Measurements from ENCODE around the gene UBAC1. TPM values are rescaled to one million over a fixed set of nuclear protein-coding genes. Genes with fewer than 3 reads are reported as not detected.
"Not testable (repeated sequence)": the region's sequence is repeated elsewhere in the genome, so short reads cannot be mapped to it uniquely, and the experiment has no call there.

UBAC1 gene
- polyA plus RNA-seq, 1 donor from 2014 or later: 92.3 TPM

GRCh38 chr9:135920256-135920930 lies 40.8 kb downstream of the UBAC1 start:
- Histone ChIP-seq H3K4me2 (ENCODE audit: low read length) (no peak overlapping the region), H3K4me3 (ENCODE audit: low read length) (no peak overlapping the region), H3K36me3 (ENCODE audit: insufficient read depth, low read length) (peaks cover 10% of the 10 kb centered on the region), H3K27me3 (ENCODE audit: insufficient read depth, low read depth, low read length) (no peaks in the 10 kb centered on the region), H4K20me1 (ENCODE audit: insufficient read depth) (no peaks in the 10 kb centered on the region), H3K9ac (ENCODE audit: low read length) (no peak overlapping the region), H3K9me3 (ENCODE audit: low read length) (peaks cover 2% of the 10 kb centered on the region), H3K9me2 (ENCODE audit: insufficient read depth, low read length) (no peaks in the 10 kb centered on the region), H2AFZ (ENCODE audit: low read depth, low read length) (no peak overlapping the region), H3K27ac (ENCODE audit: low read length) (no peak overlapping the region), H3K79me2 (replicated peaks; ENCODE audit: insufficient read depth, low read length) (no peaks in the 10 kb centered on the region), H3F3A (ENCODE audit: insufficient read depth, low read length, poor library complexity, severe bottlenecking) (no peaks in the 10 kb centered on the region)
- no peak for TF ChIP-seq POLR2AphosphoS5 (IDR thresholded peaks at IDR 0.05)
- TF ChIP-seq, protein P1, sequence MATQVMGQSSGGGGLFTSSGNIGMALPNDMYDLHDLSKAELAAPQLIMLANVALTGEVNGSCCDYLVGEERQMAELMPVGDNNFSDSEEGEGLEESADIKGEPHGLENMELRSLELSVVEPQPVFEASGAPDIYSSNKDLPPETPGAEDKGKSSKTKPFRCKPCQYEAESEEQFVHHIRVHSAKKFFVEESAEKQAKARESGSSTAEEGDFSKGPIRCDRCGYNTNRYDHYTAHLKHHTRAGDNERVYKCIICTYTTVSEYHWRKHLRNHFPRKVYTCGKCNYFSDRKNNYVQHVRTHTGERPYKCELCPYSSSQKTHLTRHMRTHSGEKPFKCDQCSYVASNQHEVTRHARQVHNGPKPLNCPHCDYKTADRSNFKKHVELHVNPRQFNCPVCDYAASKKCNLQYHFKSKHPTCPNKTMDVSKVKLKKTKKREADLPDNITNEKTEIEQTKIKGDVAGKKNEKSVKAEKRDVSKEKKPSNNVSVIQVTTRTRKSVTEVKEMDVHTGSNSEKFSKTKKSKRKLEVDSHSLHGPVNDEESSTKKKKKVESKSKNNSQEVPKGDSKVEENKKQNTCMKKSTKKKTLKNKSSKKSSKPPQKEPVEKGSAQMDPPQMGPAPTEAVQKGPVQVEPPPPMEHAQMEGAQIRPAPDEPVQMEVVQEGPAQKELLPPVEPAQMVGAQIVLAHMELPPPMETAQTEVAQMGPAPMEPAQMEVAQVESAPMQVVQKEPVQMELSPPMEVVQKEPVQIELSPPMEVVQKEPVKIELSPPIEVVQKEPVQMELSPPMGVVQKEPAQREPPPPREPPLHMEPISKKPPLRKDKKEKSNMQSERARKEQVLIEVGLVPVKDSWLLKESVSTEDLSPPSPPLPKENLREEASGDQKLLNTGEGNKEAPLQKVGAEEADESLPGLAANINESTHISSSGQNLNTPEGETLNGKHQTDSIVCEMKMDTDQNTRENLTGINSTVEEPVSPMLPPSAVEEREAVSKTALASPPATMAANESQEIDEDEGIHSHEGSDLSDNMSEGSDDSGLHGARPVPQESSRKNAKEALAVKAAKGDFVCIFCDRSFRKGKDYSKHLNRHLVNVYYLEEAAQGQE (IDR thresholded peaks at IDR 0.05; ENCODE audit: borderline replicate concordance): no peak
- TF ChIP-seq SMC3 (conservative IDR thresholded peaks at IDR 0.05; ENCODE audit: poor library complexity): no peak
- TF ChIP-seq TAF1 (IDR thresholded peaks at IDR 0.05; ENCODE audit: low read depth): no peak
- TF ChIP-seq RAD21 (conservative IDR thresholded peaks at IDR 0.05): no peak
- TF ChIP-seq EZH2 (IDR thresholded peaks at IDR 0.05; ENCODE audit: borderline replicate concordance, insufficient read depth, low read length, poor library complexity, severe bottlenecking): no peak
- no peak for TF ChIP-seq EP300 (conservative IDR thresholded peaks at IDR 0.05; ENCODE audit: poor library complexity, severe bottlenecking)
- no peak for TF ChIP-seq CTCF (IDR thresholded peaks at IDR 0.05; ENCODE audit: poor library complexity, severe bottlenecking)
- TF ChIP-seq MXI1 (conservative IDR thresholded peaks at IDR 0.05; ENCODE audit: poor library complexity, severe bottlenecking): no peak

- no peak overlapping the region for H3K9ac ChIP-seq (ENCODE audit: low read length)
- no peaks in the 10 kb centered on the region for H3K79me2 ChIP-seq (replicated peaks; ENCODE audit: insufficient read depth, low read length)
- no peaks in the 10 kb centered on the region for H3K27me3 ChIP-seq (ENCODE audit: insufficient read depth, low read depth, low read length)
- H2AFZ ChIP-seq (ENCODE audit: low read depth, low read length): no peak overlapping the region
- H3K4me3 ChIP-seq (ENCODE audit: low read length): no peak overlapping the region
- peaks cover 20% of the 10 kb centered on the region for H3K36me3 ChIP-seq (ENCODE audit: insufficient read depth, low read length)
- H3K4me2 ChIP-seq (ENCODE audit: low read length): no peak overlapping the region
- no peak for TF ChIP-seq MXI1 (conservative IDR thresholded peaks at IDR 0.05; ENCODE audit: poor library complexity, severe bottlenecking)
- no peak for TF ChIP-seq EZH2 (IDR thresholded peaks at IDR 0.05; ENCODE audit: borderline replicate concordance, insufficient read depth, low read length, poor library complexity, severe bottlenecking)
- TF ChIP-seq EP300 (conservative IDR thresholded peaks at IDR 0.05; ENCODE audit: poor library complexity, severe bottlenecking): no peak
- TF ChIP-seq TAF1 (IDR thresholded peaks at IDR 0.05; ENCODE audit: low read depth): no peak
- TF ChIP-seq, protein P1 (IDR thresholded peaks at IDR 0.05; ENCODE audit: borderline replicate concordance): no peak
- no peak for TF ChIP-seq CTCF (IDR thresholded peaks at IDR 0.05; ENCODE audit: poor library complexity, severe bottlenecking)
- no peak for TF ChIP-seq POLR2AphosphoS5 (IDR thresholded peaks at IDR 0.05)
- TF ChIP-seq SMC3 (conservative IDR thresholded peaks at IDR 0.05; ENCODE audit: poor library complexity): no peak
- TF ChIP-seq RAD21 (conservative IDR thresholded peaks at IDR 0.05): no peak
- no peak overlapping the region for H3K27ac ChIP-seq (ENCODE audit: low read length)
- H3F3A ChIP-seq (ENCODE audit: insufficient read depth, low read length, poor library complexity, severe bottlenecking): no peaks in the 10 kb centered on the region
- no peaks in the 10 kb centered on the region for H3K9me2 ChIP-seq (ENCODE audit: insufficient read depth, low read length)
- no peaks in the 10 kb centered on the region for H4K20me1 ChIP-seq (ENCODE audit: insufficient read depth)
- H3K9me3 ChIP-seq (ENCODE audit: low read length): peaks cover 12% of the 10 kb centered on the region
Measured at GRCh38 chr9:135919318-135919890, 41.8 kb downstream of the UBAC1 start.

DNA sequence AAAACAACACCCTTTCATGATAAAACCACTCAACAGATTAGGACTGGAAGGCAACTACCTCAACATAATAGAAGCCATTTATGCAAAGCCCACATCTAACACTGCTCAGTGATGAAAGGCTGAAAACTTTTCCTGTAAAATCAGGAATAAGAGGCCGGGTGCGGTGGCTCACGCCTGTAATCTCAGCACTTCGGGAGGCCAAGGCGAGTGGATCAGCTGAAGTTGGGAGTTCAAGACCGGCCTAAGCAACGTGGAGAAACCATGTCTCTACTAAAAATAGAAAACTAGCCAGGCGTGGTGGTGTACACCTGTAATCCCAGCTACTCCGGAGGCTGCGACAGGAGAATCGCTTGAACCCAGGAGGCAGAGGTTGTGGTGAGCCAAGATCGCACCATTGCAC lies 44.9 kb downstream of the UBAC1 start:
- H3K9ac ChIP-seq (ENCODE audit: low read length); H3K27me3 ChIP-seq (ENCODE audit: insufficient read depth, low read depth, low read length); H2AFZ ChIP-seq (ENCODE audit: low read depth, low read length); H3K9me2 ChIP-seq (ENCODE audit: insufficient read depth, low read length); H3K79me2 ChIP-seq (replicated peaks; ENCODE audit: insufficient read depth, low read length); H3K27ac ChIP-seq (ENCODE audit: low read length); H3F3A ChIP-seq (ENCODE audit: insufficient read depth, low read length, poor library complexity, severe bottlenecking); H3K4me3 ChIP-seq (ENCODE audit: low read length); H4K20me1 ChIP-seq (ENCODE audit: insufficient read depth); H3K4me2 ChIP-seq (ENCODE audit: low read length): not testable (repeated sequence)
- H3K9me3 ChIP-seq (ENCODE audit: low read length): peaks cover 15% of the 10 kb centered on the region
- peaks cover 27% of the 10 kb centered on the region for H3K36me3 ChIP-seq (ENCODE audit: insufficient read depth, low read length)
